Measurements from ENCODE around the gene BTG3. TPM values are rescaled to one million over a fixed set of nuclear protein-coding genes. Genes with fewer than 3 reads are reported as not detected.

Gene BTG3
- total RNA-seq, 1 donor from 2014 or later, result 4.2 TPM

GRCh38 chr21:17545007-17545406, 67.7 kb downstream of the BTG3 start:
- DNase-seq (no peak), ATAC-seq (ENCODE audit: poor library complexity) (no peak)
- intact Hi-C loops (cut with DNase I), result no loop called here

Other genes starting within 250 kb of the BTG3 start
- 21.1 TPM for gene CXADR, start 99.9 kb downstream of the BTG3 start, total RNA-seq
- gene C21orf91, start 206.5 kb upstream of the BTG3 start, total RNA-seq, result 6.3 TPM